Endothelial cell of umbilical vein (primary cell): Measurements from ENCODE around the gene CDC25C. TPM values are rescaled to one million over a fixed set of nuclear protein-coding genes. Genes with fewer than 3 reads are reported as not detected.

Source experiments
- BruUV-seq: library from RNA; stranded (reverse); fragments of 400-500 nt; replicated peaks from 2 replicates; lab custom pipeline; 2021; lab: Mats Ljungman, UMichigan
- CTCF ChIA-PET: fragments of 300-600, 350-600 bp; sonication (Branson Sonifier 250); formaldehyde crosslinking; loops from one replicate; lab custom pipeline; 2021; ENCODE audit warnings: antibody characterized with exemption, inconsistent platforms; lab: Charles Lee
- POLR2A ChIA-PET: fragments of 300-600, 350-600 bp; sonication (Branson Sonifier 250); formaldehyde crosslinking; loops from one replicate; lab custom pipeline; 2021; ENCODE audit warnings: antibody characterized with exemption, inconsistent platforms; lab: Charles Lee
- DNase-seq: peaks from one replicate; pipeline ENCODE4 v3.0.0-alpha.2; 2011; ENCODE audit warnings: low read depth, low spot score
- FAIRE-seq: peaks from 2 replicates; lab custom pipeline; 2011; peaks lifted over from hg19 to GRCh38; lab: Jason Lieb, UNC
- H2AFZ ChIP-seq: 2 replicates; pipeline ENCODE4 v1.6.0; 2012; ENCODE audit warnings: low read depth, low read length, control low read depth, inconsistent platforms
- H3K27ac ChIP-seq: 2 replicates; pipeline ENCODE4 v1.5.1; 2011; ENCODE audit warnings: low read depth, mild to moderate bottlenecking, control low read depth, low read length, moderate library complexity; ENCODE audit not compliant: insufficient read depth
- H3K27me3 ChIP-seq, 2 experiments: 2 replicates each; pipeline versions ENCODE4 v1.6.0 to v1.6.1; 2011; ENCODE audit warnings: low read length in 2 of 2, mixed read lengths in 1 of 2; ENCODE audit not compliant: control insufficient read depth in 2 of 2, insufficient read depth in 2 of 2
- H3K36me3 ChIP-seq, 2 experiments: 2 replicates in 1 of 2; 3 replicates in 1 of 2; pipeline ENCODE4 v1.5.1; 2011; ENCODE audit warnings: low read length in 2 of 2, mild to moderate bottlenecking in 1 of 2, moderate library complexity in 1 of 2; ENCODE audit not compliant: control insufficient read depth in 2 of 2, insufficient read depth in 2 of 2; ENCODE audit errors: extremely low read depth in 1 of 2
- H3K4me1 ChIP-seq: 3 replicates; pipeline ENCODE4 v1.5.1; 2011; ENCODE audit warnings: mild to moderate bottlenecking, low read length; ENCODE audit not compliant: control insufficient read depth, insufficient read depth; ENCODE audit errors: extremely low read depth
- H3K4me2 ChIP-seq: 2 replicates; pipeline ENCODE4 v1.6.1; 2011; ENCODE audit warnings: low read length, control low read depth, mixed read lengths; ENCODE audit not compliant: insufficient read depth
- H3K4me3 ChIP-seq, 3 experiments: fragments of 200-600 bp in 1 of 3; sonication (generic), shearing (Covaris generic) in 1 of 3; replicated peaks in 1 of 3; 2 replicates each; pipeline ENCODE4 v1.5.1; 2011 to 2016; ENCODE audit warnings: control low read depth in 3 of 3, low read length in 3 of 3, mild to moderate bottlenecking in 2 of 3, inconsistent platforms in 1 of 3, low read depth in 1 of 3, moderate library complexity in 1 of 3; ENCODE audit not compliant: insufficient read depth in 1 of 3
- H3K79me2 ChIP-seq: 2 replicates; pipeline ENCODE4 v1.6.0; 2012; ENCODE audit warnings: low read length, inconsistent platforms; ENCODE audit not compliant: control insufficient read depth, insufficient read depth
- H3K9ac ChIP-seq: replicated peaks from 2 replicates; pipeline ENCODE3; 2011; ENCODE audit warnings: low read length, control low read depth; ENCODE audit not compliant: insufficient read depth; ENCODE audit errors: extremely low read depth
- H3K9me1 ChIP-seq: replicated peaks from 3 replicates; pipeline ENCODE4 v1.6.0; 2011; ENCODE audit warnings: mild to moderate bottlenecking, low read length; ENCODE audit not compliant: control insufficient read depth, insufficient read depth; ENCODE audit errors: extremely low read depth
- H3K9me3 ChIP-seq: replicated peaks from 2 replicates; pipeline ENCODE4 v1.5.1; 2012; ENCODE audit warnings: low read length, inconsistent platforms; ENCODE audit not compliant: control insufficient read depth, insufficient read depth
- H4K20me1 ChIP-seq: replicated peaks from 2 replicates; pipeline ENCODE3; 2011; ENCODE audit warnings: mild to moderate bottlenecking, low read length; ENCODE audit not compliant: control insufficient read depth, insufficient read depth; ENCODE audit errors: extremely low read depth
- CTCF ChIP-seq, 2 donors: IDR thresholded peaks; 1 replicate in 1 of 2; 2 replicates in 1 of 2; pipeline ENCODE4 v1.5.1; 2011; ENCODE audit warnings: low read length in 2 of 2, mild to moderate bottlenecking in 2 of 2, moderate library complexity in 2 of 2, control low read depth in 1 of 2, inconsistent platforms in 1 of 2, low read depth in 1 of 2; ENCODE audit not compliant: insufficient read depth in 1 of 2; ENCODE audit errors: extremely low read depth in 1 of 2
- EZH2 ChIP-seq: IDR thresholded peaks from 2 replicates; pipeline ENCODE4 v1.6.1; 2012; ENCODE audit warnings: borderline replicate concordance, low read depth, mild to moderate bottlenecking, moderate library complexity, low read length, inconsistent platforms; ENCODE audit not compliant: severe bottlenecking
- FOS ChIP-seq: IDR thresholded peaks from 2 replicates; pipeline ENCODE4 v1.6.1; 2011; ENCODE audit warnings: mild to moderate bottlenecking, low read length, moderate library complexity, borderline replicate concordance; ENCODE audit not compliant: insufficient read depth
- GATA2 ChIP-seq: IDR thresholded peaks from 2 replicates; pipeline ENCODE4 v1.7.0; 2011; ENCODE audit warnings: low read depth, mild to moderate bottlenecking, moderate library complexity, mixed read lengths, low read length; ENCODE audit not compliant: insufficient read length, insufficient read depth
- JUN ChIP-seq: IDR thresholded peaks from 2 replicates; pipeline ENCODE4 v1.6.1; 2011; ENCODE audit warnings: borderline replicate concordance, low read depth; ENCODE audit not compliant: insufficient read length, insufficient read depth
- MYC ChIP-seq: IDR thresholded peaks from one replicate; pipeline ENCODE4 v1.6.1; 2011; ENCODE audit warnings: mild to moderate bottlenecking, low read depth, low read length
- POLR2A ChIP-seq: IDR thresholded peaks from 2 replicates; pipeline ENCODE4 v1.6.1; 2012; ENCODE audit warnings: low read depth, mild to moderate bottlenecking, control low read depth, low read length
- POLR2AphosphoS5 ChIP-seq: IDR thresholded peaks from 2 replicates; pipeline ENCODE4 v1.6.1; 2012; ENCODE audit warnings: low read depth, mild to moderate bottlenecking, control low read depth, low read length, moderate library complexity; ENCODE audit not compliant: insufficient read depth
- dilution Hi-C: fragments of 300-500 bp; cut with MboI; formaldehyde crosslinking; loops from one replicate; pipeline ENCODE4 v1.15.0; 2019; ENCODE audit warnings: low sequenced_read_pairs; ENCODE audit not compliant: extremely low pct_ligation_motif_present
- intact Hi-C: fragments of 100-400 bp; cut with micrococcal nuclease; formaldehyde crosslinking; loops from one replicate; pipeline ENCODE4 v1.10.0; 2022
- polyA plus RNA-seq, 4 experiments: library from polyadenylated mRNA; depleted of rRNA in 3 of 4; stranded (reverse) in 3 of 4; unstranded in 1 of 4; fragments of >200 nt; gene quantifications; 2 replicates each; pipeline versions ENCODE4 v1.2.1 to v1.2.3, GENCODE V29; 2011 to 2012; ENCODE audit warnings: missing spikeins in 1 of 4
- total RNA-seq: library from RNA; stranded (reverse); gene quantifications from 2 replicates; pipeline ENCODE4 v1.2.3, GENCODE V29; 2021
- TF ChIP-seq, protein P1 (sequence below): IDR thresholded peaks from 2 replicates; pipeline ENCODE4 v1.6.1; 2011; ENCODE audit not compliant: insufficient read depth, insufficient read length

The CDC25C gene
- total and polyA plus RNA-seq, 2 donors (not counting 3 experiments of a cell fraction or from before 2014, with no cell fraction given): 8.1 to 13.6 TPM

GRCh38 chr5:138289296-138289695, 42.3 kb downstream of the CDC25C start:
- Histone ChIP-seq H3K9ac (no peak overlapping the region), H3K79me2 (no peaks in the 10 kb centered on the region), H3K4me3 (no peak overlapping the region), H3K9me1 (no peaks in the 10 kb centered on the region), H3K27me3 (no peaks in the 10 kb centered on the region), H3K4me1 (no peaks in the 10 kb centered on the region), H3K27ac (no peak overlapping the region), H4K20me1 (no peaks in the 10 kb centered on the region), H2AFZ (no peak overlapping the region), H3K9me3 (no peaks in the 10 kb centered on the region), H3K4me2 (no peak overlapping the region), H3K36me3 (no peaks in the 10 kb centered on the region)
- FAIRE-seq: no peak
- TF ChIP-seq POLR2AphosphoS5 (no peak), POLR2A (no peak), GATA2 (no peak), JUN (no peak), FOS (no peak), MYC (no peak), EZH2 (no peak), CTCF (IDR thresholded peaks at IDR 0.05; ENCODE audit: extremely low read depth in 1 of 2, insufficient read depth in 1 of 2, low read depth in 1 of 2, low read length in 2 of 2) (no peak)
- TF ChIP-seq, protein P1, sequence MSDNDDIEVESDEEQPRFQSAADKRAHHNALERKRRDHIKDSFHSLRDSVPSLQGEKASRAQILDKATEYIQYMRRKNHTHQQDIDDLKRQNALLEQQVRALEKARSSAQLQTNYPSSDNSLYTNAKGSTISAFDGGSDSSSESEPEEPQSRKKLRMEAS: no peak
- ChIA-PET POLR2A (no interaction called here), CTCF (no interaction called here)
- BruUV-seq: no TSS peak
- intact Hi-C loops (no loop called here), dilution Hi-C loops (no loop called here)
- DNase-seq: no peak
